Tibial nerve (tissue), 4 donors: ENCODE results near the gene GSTA1.

Experiments
- EP300 ChIP-seq, 2 donors: sonication (generic); formaldehyde crosslinking; IDR thresholded peaks; one replicate each; pipeline ENCODE4 v1.6.1; 2017; ENCODE audit warnings: antibody characterized with exemption in 2 of 2, mild to moderate bottlenecking in 1 of 2
- POLR2A ChIP-seq, 2 donors: fragments of 450-650 bp; IDR thresholded peaks; one replicate each; pipeline ENCODE4 v1.6.1; 2017; ENCODE audit warnings: antibody characterized with exemption in 2 of 2, mild to moderate bottlenecking in 2 of 2, moderate library complexity in 2 of 2
- TF ChIP-seq, protein P1 (sequence below), 5 experiments: fragments of 200-600 bp in 3 of 5; fragments of 450-650 bp in 2 of 5; sonication (generic) in 3 of 5; IDR thresholded peaks; one replicate each; pipeline ENCODE4 v1.5.1; 2016 to 2019; ENCODE audit warnings: antibody characterized with exemption in 5 of 5, mild to moderate bottlenecking in 3 of 5, moderate library complexity in 2 of 5

DNA sequence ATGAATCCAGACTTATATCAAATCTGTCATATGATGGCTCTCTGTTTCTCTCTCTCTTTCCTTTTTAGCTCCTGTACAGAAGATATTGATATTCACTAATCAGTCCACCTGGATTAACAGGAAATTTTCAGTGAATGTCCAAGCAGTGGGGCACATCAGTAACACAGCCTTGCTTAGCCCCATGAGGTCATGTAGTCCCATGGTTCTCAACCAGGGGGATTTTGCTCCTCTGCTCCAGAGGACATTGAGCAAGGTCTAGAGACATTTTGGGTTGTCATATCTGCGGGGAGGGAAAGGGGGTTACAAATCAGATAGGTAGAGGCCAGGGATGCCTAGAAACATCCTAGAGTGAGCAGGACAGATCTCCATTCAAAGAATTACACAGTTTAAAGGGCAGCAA lies 810 bp downstream of the GSTA1 start:
- TF ChIP-seq EP300 (IDR thresholded peaks at IDR 0.05) (no peak), POLR2A (IDR thresholded peaks at IDR 0.05) (no peak)
- TF ChIP-seq, protein P1, sequence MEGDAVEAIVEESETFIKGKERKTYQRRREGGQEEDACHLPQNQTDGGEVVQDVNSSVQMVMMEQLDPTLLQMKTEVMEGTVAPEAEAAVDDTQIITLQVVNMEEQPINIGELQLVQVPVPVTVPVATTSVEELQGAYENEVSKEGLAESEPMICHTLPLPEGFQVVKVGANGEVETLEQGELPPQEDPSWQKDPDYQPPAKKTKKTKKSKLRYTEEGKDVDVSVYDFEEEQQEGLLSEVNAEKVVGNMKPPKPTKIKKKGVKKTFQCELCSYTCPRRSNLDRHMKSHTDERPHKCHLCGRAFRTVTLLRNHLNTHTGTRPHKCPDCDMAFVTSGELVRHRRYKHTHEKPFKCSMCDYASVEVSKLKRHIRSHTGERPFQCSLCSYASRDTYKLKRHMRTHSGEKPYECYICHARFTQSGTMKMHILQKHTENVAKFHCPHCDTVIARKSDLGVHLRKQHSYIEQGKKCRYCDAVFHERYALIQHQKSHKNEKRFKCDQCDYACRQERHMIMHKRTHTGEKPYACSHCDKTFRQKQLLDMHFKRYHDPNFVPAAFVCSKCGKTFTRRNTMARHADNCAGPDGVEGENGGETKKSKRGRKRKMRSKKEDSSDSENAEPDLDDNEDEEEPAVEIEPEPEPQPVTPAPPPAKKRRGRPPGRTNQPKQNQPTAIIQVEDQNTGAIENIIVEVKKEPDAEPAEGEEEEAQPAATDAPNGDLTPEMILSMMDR (IDR thresholded peaks at IDR 0.05): no peak
